Right ventricle myocardium inferior (tissue), 1 donor: Measurements from ENCODE around the gene RNASE2. TPM values are rescaled to one million over a fixed set of nuclear protein-coding genes. Genes with fewer than 3 reads are reported as not detected.
"Not testable (repeated sequence)": the region's sequence is repeated elsewhere in the genome, so short reads cannot be mapped to it uniquely, and the experiment has no call there.

Experiments
- ATAC-seq: fragments of 200-7000 bp; cut with Tn5 transposase; one replicate; pipeline ENCODE4 v1.9.1; 2020; ENCODE audit warnings: mild to moderate bottlenecking, moderate library complexity
- DNase-seq: peaks from one replicate; pipeline ENCODE4 v3.0.0; 2021; ENCODE audit errors: missing footprints
- intact Hi-C: fragments of 100-400 bp; cut with DNase I; formaldehyde crosslinking; loops from one replicate; pipeline ENCODE4 v1.11.0; 2022
- long read RNA-seq: library from polyadenylated mRNA; unstranded; transcript quantifications from one replicate; pipeline ENCODE4 v2.0.0, GENCODE V29; 2021
- total RNA-seq: library from RNA; stranded (reverse); fragmentation: NEBNext Ultra II Directional; extraction: Animal tissue kit (Norgen Biotek cat#: 25700); gene quantifications from one replicate; pipeline ENCODE4 v1.2.1, GENCODE V29; 2021
- donor health status: DM: no; HTN: yes; CAD: no; lungs with severe emphysema.

Gene RNASE2
- total RNA-seq, result 2.6 TPM
- long read RNA-seq, partial matches to known transcripts, result 0 of 1 reads
- long read RNA-seq, other reads (novel, unspliced or antisense), result 0 of 1 reads

DNA sequence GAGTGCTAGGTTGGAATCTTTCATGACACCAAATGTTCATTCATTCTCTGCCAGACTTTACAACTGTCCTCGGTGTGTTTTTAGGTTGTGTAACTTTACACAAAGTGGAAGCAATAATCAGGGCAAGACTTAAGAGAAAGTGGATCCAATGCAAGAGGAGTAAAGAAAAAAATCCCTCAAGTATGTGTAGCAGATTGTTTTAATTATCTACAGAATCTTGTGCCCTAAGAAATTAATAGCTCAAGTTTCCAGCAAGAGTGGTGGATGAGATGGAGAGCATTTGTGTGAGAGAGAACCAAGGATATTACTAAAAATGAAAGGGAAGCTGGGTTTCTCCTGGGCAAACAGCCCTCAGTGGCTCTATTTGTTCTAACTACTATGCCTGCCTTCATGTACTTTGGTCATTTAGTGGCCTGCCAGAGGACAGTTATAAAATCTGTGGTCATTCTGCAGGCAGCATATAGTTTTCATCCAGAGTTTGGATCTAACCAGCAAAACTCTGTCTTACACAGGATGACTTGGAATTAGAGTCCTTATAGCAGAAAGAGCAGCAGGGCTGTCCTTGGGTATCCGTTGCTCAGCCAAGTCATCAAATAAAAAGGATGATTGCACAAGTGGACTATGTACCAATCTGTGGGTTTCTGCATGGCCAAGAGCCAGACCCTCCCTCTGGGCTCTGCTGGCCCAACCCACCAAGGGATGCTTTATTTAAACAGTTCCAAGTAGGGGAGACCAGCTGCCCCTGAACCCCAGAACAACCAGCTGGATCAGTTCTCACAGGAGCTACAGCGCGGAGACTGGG lies at the start of gene RNASE2:
TSS of gene RNASE2 (plus strand) at position 752 of the 802 bp plus-strand sequence. CDS start 285 bp downstream, outside the sequence.
- intact Hi-C loops, ATAC-seq, DNase-seq: not testable (repeated sequence)

DNA sequence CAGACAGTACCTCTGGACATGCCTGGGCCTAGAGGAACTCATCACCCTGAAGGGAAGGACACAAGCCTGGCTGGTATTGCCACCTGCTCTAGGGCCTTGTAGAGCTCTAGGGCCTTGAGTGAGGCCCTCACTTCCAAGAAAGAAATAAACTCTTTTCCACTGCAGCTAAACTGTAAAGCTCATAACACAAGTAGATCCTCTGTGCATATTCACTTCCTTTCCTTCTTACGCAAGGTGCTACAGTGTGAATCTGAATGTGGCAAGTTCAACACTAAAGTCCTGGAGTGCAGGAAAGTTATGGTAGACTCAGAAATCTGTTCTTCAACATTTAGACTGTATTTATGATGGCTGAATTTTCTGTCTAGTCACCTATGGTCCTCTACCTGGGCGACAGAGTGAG lies 49.6 kb upstream of the RNASE2 start:
- DNase-seq (no peak), ATAC-seq (no peak)
- intact Hi-C loops, result no loop called here

DNA sequence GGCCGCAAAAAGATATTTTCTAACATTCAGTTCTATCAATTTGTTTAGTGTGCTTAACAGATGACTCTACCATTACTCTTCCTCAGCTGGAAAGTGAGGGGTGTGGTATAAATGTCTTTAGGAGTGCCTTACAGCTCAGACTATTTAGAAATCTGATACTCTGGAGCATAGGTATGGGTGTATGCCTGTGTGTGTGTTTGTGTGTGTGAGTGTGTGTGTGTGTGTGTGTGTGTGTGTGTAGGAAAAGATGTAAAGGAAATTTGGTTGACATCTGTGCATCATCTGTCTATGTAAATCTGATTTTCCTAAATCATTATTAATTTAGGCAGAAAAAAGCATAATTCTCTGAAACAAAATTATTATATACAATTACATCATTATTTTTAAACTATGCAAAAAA lies 48.1 kb upstream of the RNASE2 start:
- no peak for ATAC-seq
- DNase-seq, result no peak
- intact Hi-C loops, result no loop called here

DNA sequence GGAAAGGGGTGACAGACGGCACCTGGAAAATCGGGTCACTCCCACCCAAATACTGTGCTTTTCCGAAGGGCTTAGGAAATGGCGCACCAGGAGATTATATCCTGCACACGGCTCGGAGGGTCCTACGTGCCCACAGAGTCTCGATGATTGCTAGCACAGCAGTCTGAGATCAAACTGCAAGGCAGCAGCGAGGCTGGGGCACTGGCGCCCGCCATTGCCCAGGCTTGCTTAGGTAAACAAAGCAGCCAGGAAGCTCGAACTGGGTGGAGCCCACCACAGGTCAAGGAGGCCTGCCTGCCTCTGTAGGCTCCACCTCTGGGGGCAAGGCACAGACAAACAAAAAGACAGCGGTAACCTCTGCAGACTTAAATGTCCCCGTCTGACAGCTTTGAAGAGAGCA lies 44.5 kb upstream of the RNASE2 start:
- ATAC-seq, DNase-seq, intact Hi-C loops: not testable (repeated sequence)

DNA sequence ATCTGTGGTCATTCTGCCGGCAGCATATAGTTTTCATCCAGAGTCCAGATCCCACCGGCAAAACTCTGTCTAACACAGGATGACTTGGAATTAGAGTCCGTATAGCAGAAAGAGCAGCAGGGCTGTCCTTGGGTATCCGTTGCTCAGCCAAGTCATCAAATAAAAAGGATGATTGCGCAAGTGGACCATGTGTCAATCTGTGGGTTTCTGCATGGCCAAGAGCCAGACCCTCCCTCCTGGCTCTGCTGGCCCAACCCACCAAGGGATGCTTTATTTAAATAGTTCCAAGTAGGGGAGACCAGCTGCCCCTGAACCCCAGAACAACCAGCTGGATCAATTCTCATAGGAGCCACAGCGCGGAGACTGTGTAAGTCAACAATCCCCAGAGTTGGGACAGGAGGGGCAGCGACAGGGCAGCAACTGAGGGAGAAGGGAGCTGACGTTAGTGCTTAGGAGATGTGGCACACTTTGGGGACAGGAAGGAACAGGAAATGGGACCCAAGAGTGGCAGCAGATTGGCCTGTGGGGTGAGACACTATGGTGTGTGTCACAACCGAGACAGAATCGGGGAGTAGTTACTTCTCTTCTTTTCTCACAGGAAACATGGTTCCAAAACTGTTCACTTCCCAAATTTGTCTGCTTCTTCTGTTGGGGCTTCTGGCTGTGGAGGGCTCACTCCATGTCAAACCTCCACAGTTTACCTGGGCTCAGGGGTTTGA lies 36.1 kb upstream of the RNASE2 start:
- ATAC-seq (peak; percentile 59), DNase-seq (peak; percentile 72)
- intact Hi-C loops, result not testable (repeated sequence)

DNA sequence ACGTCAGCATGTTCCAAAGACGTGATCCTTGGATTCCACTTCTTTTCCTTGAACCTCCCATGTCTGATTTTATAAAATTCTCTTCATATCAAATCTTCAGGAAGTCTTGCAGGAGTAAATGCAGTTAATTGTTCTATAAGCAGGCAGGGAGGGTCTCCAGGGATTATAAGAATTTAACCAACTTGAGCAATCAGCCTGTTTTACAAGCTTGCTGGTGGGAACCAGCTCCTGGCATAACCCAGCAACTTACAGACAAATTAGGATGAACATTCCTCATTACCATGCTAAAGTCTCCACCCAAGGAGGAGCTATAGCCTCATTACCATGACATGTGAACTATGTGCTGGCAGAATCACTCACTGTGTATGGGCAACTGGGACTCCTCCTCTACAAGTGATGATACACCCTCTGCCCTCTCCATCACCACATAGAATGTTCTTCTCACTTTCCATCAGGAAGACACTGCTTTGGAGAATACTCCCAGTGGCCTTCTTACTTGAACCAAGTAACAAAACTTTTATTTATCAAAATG lies 31.5 kb upstream of the RNASE2 start:
- ATAC-seq, intact Hi-C loops, DNase-seq: not testable (repeated sequence)

DNA sequence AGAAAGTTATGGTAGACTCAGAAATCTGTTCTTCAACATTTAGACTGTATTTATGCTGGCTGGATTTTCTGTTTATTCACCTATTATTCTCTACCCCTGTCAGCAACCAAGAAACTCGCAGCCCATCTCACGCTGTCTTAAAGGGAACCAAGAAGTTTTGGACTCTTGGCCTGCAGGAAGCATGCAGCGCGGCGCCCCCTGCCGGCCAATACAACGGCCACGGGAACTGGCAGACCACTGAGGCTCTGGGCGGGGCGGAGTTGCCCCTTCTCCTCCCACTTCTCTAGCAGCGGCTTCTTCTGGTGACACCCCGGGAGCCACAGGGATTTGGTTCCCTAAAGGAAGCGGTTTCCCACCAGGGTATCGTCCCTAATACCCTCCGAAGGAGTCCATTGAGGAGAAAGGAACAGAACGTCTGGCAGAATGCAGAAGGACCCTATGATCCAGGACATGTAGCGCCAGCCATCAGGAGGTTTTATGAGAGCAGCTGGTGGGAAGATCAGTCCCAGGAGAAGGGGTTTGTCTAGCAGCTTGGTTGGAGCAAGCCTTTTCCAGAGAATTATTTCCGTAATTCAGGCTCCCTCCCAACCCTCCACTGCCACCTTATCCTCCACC lies 21.0 kb upstream of the RNASE2 start:
- intact Hi-C loops, result no loop called here
- no peak for DNase-seq
- ATAC-seq, result no peak

DNA sequence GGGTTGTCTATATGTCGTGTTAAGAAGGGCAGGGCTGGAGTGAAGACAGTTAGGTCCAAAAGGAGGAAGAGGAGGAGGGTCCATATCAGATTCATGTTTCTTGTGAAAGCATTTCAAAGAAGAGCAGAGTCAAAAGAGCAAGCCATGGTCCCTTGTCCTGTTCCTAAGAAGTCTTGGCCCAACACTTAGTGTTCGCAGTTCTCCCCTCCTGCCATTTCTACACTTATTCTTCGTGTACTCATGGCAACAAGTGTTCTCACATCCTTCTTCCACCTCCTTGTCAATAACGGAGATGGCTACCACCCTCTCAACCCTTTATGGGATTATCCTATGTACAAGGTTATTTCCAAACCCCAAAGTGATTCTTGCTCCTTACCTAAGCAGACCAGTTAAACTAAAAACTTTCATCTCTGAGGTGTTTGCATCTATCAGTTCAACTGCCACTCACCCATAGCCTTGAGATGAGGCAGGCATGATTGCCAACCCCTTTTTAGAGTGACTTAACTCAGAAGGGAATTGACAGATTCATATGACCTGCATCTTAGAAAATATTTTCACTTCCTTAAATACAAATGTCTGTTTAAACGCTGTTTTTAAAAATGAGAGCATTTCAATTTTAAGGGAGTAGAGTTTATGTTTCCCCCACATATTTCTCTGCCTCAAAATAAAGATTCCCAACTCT lies 19.8 kb upstream of the RNASE2 start:
- ATAC-seq (no peak), DNase-seq (no peak)
- intact Hi-C loops, result no loop called here

DNA sequence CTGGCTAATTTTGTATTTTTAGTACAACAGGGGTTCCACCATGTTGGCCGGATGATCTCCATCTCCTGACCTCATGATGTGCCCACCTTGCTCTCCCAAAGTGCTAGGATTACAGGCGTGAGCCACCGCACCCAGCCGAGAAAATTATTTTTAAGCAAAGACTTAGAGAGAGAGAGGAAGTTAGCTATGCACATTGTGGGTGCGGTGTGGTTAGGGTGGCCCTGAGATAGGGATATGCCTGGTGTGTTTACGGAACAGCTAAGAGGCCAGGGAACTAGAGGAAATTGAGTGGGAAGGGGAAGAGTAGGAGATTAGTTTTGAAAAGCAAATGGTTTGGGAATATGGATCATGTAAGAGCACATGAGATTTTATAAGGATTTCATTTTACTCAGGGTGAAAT lies 10.1 kb upstream of the RNASE2 start:
- intact Hi-C loops, DNase-seq: not testable (repeated sequence)
- ATAC-seq, result peak; percentile 44

DNA sequence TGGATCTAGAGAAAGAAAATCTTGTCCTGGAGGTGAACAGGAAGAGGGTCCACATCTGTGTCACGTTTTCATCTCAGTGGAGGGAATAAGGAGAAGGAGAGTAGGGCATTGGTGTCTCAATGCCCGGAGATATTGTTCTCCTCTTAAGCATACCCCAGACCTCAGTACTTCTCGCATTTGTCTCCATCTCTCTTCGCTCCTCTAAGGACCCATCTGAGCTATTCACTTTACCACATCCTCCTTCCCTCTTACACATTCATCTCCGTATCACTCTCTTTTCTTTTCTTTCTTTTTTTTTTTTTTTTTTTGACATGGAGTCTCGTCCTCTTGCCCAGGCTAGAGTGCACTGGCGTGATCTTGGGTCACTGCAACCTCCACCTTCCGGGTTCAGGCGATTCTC lies 8.6 kb upstream of the RNASE2 start:
- DNase-seq, ATAC-seq, intact Hi-C loops: not testable (repeated sequence)

DNA sequence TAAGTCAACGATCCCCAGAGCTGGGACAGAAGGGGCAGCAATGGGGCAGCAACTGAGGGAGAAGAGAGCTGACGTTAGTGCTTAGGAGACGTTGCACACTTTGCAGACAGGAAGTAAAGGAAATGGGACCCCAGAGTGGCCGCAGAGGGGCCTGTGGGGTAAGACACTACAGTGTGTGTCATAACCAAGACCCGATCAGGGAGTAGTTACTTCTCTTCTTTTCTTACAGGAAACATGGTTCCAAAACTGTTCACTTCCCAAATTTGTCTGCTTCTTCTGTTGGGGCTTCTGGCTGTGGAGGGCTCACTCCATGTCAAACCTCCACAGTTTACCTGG lies 219 bp downstream of the RNASE2 start:
- DNase-seq, intact Hi-C loops, ATAC-seq: not testable (repeated sequence)

DNA sequence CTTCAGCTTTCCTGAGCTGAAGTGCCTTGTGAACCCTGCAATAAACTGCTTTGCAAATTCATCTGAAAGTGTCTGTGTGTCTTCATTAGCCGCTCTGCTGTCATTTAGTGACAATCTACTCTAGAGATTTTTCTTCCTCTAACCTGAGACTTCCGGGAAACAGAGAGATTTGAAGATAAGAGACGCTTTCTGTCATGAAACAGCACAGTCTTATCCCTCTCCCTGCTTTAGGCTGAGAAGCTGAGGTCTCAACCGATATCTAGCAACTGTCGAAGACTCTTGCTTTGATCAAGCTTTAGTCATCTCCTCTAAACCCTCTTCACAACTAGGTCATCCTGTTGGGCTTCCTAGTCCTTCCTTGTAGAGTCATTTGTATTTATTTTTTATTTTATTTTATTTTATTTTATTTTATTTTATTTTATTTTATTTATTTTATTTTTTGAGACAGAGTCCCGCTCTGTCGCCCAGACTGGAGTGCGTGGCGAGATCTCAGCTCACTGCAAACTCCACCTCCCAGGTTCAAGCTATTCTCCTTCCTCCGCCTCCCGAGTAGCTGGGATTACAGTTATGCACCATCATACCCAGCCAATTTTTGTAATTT lies 1.2 kb downstream of the RNASE2 start:
- DNase-seq, result no peak
- no peak for ATAC-seq
- intact Hi-C loops, result no loop called here

DNA sequence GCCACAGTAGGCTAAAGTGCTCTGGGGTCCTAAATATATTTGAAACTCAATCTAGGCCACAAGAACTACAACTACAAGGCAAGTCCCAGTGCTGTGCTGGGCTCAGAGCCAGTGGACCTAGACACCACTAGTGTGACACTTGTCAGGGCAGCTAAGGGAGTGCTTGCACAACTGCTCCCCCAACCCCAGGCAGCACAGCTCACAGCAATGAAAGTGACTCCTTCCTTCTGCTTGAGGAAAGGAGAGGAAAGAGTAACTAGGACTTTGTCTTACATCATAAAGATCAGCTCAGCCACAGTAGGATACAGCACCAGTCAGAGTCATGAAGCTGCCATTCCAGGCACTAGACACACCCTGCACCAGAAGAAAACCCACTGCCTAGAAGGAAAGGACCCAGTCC lies 3.7 kb downstream of the RNASE2 start:
- intact Hi-C loops, DNase-seq, ATAC-seq: not testable (repeated sequence)

DNA sequence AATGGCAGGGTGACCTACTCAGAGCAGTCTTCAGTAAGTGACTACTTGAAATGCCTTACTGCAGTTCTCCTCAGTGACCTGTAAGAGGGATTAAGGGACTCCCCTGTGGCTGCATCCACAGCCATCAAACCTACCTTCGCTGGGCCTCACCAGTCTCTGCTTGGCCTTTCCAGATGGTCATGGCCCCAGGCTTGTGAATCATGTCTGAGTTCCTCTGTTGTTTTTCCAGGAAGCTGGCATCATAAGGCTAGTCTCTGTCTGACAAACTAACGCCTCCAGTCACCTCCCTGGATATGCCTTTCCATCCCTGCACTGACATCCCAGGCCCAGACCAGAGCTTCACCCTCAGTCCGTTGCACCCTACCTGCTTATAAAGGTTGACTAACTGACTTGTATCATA lies 14.0 kb downstream of the RNASE2 start:
- no peak for DNase-seq
- intact Hi-C loops, result no loop called here
- ATAC-seq, result no peak

DNA sequence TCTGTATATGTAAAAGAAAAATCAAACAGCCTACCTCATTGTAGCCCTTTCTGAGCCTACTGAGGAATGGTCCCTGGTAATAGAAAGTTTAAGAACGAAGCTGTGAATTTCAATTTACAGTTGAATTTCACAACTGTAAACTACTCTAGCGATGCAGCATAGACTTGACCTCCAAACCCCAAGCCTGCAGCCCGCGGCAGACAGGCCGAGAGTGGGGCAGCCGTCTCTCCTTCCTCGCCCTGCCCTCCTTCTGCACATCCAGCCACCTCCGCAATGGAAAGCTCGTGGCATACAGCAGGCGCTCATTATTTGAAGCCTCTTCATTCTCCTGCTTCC lies 15.3 kb downstream of the RNASE2 start:
- ATAC-seq, result peak; percentile 5
- DNase-seq, result no peak
- intact Hi-C loops, result loop anchor here (10.0 kb wide), 1 partner anchor 276 kb away; no protein-coding TSS in a partner anchor

DNA sequence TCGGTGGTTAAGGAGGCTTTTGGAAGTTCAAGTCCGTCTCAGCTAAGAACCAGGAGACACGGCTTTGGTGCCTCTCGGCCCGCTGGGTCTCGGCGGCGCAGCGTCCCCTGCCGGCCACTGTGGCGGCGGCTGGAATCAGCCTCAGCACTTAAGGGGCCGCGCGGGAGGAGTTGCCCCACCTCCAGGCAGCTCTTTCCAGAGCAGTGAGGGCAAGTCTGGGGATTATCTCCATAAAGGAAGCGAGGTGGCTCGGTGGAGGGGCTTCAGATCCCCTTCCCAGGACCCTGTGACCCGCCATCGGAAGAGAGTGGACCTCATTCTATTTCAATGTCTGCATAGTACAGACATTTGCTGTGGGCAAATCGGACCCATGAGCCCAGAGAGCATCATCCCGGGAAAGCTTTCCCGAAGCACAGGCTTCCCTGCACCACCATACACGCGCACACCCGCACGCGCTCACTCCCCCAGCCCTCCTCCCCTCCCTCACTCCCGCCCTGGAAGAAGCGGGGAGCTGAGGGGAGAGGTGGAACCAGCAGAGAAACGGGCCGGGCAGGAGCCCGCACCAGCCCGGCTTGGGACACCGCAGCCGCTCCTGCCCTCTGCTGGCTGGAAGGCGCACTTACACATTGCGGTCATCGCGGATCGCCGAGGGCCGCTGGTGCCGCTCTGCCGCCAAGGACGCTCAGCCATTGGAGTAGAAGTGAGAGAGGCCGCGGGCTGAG lies 15.9 kb downstream of the RNASE2 start:
- ATAC-seq (peak; percentile 97), DNase-seq (peak; percentile 95)
- intact Hi-C loops, result loop anchor here (10.0 kb wide), 1 partner anchor 276 kb away; no protein-coding TSS in a partner anchor

DNA sequence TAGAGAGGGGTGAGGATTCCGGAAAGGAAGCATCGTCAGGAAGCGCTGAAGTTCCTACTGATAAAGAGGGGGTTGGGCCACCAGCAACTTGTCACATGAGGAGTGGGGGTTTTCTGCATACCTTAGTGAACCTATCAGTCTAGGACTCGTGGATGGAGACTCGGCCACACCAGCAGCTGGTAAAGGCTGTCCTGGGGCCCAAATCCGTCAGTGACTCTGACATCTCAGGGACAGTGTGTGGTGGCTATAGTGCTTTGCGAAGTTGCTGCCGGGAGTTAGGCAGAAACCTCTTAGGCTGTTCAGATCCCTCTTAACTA lies 16.4 kb downstream of the RNASE2 start:
- DNase-seq (no peak), ATAC-seq (peak; percentile 40)
- intact Hi-C loops, result loop anchor here (10.0 kb wide), 1 partner anchor 277 kb away; no protein-coding TSS in a partner anchor

DNA sequence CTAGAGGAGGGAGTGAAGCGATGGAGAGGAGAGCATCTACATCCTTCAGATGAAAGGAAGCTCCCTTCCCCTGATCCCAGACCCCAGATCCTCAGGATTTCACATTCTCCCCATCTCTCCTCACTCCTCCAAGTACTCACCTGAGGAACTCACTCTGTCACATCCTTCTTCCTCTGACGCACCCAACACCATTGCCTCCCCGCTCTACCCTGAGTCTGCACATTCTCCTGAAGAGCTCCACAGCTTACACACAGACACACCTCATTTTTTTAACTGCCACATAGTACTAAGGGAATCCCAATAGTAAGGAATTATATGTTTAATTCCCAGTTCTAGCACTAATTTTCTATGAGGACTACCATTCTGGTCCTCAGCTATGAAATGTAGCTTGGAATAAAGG lies 18.2 kb downstream of the RNASE2 start:
- intact Hi-C loops, result loop anchor here (10.0 kb wide), 1 partner anchor 279 kb away; no protein-coding TSS in a partner anchor
- DNase-seq, result no peak
- ATAC-seq, result no peak
